T-helper 2 cell treated with Interferon-gamma antibody and Interleukin-4, amounts not matched to agents 100 ng/mL and 5 ng/mL, for 36 hours (primary cell): ENCODE data around the gene F13A1. TPM values are rescaled to one million over a fixed set of nuclear protein-coding genes. Genes with fewer than 3 reads are reported as not detected.
"Not testable (repeated sequence)": the region's sequence is repeated elsewhere in the genome, so short reads cannot be mapped to it uniquely, and the experiment has no call there.

Experiments
- intact Hi-C: fragments of 100-400 bp; cut with micrococcal nuclease; formaldehyde crosslinking; loops from one replicate; pipeline ENCODE4 v1.15.1; 2023
- total RNA-seq: library from RNA; stranded (reverse); gene quantifications from 2 replicates; pipeline ENCODE4 v1.2.3, GENCODE V29; 2022

F13A1 gene
- total RNA-seq, 1 donor from 2014 or later = not detected

DNA sequence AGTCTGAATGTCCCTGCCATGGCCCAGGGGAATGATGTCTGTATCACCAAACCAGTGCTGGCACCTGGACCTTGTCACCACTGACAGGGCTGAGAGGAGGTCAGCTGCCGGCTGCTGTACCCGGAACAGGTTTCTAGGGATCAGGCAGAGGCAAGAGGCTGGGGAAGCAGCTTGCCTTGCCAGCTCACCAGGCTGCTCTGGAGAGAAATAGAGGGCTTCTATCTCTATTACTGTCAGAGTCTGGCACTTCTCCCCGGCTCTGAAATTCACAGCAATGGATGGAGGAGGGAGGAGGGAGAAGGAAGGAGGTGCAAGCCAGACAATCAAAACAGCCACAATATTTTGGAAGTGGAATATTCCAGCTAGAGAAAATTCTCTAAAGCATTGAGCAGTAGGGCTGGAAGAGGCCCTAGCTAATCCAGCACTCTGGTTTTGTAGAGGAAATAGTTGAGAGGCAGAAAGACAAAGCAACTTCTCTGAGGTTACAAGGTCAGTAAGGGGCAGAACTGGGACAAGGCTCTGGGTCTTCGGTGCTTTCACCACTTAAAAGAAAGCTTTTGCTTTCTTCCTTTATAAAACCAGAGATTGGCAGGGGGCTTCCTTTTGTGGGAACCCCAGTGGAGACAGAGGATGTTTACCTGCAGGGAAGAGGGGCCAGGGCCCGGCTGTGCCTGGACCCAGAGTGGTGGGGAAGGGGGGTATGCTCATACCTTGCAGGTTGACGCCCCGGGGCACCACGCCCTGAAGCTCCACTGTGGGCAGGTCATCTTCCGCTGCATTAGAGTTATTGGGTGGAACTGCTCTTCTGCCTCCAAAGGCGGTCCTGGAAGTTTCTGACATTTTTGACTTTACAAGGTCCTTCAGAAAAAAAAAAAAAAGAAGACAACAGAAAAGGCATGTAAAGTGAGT, 2.4 kb downstream of the F13A1 start:
- intact Hi-C loops = no loop called here

DNA sequence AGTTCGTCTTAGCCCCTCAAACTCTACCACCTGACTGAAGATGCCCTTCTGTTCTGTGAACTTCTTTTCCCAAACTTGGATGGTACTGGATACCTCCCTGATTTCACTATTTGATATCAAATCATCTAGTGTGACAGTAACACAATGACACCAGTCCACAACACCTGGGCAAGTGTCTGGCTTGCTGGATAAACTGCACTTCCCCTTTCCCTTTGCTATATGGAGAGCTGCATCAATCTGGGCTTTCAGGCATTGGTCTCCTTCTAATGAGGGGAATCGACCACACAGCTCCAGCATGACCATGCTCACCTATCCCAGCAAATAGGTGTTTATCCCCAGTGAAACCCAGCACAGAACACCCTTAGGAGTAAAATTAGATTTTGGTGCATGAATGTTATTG, 3.1 kb downstream of the F13A1 start:
- intact Hi-C loops = no loop called here

DNA sequence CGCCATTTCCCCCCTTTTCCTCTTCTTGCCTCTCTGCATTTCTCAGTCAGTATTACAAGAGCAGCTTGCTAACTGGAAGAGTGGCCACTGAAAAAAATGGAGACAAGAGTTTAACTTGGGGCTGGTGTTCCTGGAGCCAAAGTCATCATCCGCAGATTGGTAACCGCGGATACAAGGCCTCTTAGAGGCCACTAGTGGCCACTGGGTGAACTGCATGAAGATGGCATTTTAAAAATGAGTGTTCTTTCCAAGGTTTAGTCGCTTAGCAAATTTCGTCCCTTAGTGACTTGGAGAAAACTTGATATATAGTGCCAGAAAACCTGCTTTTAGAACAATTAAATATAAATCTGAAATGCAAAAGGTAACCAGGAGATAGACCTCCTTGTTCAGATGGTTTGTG, 4.8 kb downstream of the F13A1 start:
- intact Hi-C loops = no loop called here

DNA sequence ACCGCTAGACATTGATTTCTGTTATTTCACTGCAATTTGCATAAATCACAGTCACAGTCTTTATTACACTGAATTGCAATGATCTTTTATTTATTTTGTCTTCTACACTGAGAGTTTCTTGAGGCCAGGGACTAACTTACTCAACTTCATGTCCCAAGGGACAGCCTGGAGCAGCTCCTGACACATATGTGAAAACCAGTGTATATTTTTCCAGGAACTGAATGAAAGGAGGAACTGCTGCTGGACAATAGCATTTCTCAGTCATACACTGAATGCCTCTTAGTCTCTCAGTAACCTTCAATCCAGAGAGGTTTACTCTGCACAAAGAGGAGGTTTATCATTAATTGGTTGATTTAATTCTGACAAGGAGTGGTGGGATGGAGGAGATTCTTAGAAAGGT, 5.9 kb downstream of the F13A1 start:
- intact Hi-C loops = no loop called here

DNA sequence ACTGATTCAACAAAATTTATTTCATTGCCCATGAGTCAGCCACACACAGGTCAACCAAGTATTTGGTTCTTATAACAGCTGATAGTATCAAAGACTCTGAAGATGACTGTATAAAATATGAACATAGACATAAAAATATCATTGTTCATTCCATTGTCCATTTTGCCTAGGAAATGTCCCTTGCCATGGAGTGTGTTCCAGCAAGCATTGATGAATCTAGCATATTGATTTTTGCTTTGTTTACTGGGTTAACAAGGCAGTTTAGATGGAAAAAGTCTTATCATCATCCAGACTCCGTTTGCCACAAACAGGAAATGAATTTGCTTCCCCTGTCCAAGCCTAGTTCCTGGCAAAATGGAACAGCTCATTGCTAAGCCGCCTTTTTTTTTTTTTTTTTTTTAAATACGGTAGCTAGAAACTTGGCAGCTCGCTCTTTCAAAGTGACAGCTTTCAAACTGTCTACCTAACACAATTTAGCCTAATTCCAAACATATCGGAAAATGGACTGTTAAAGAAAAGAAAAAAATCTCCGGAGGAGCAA, 7.5 kb downstream of the F13A1 start:
- intact Hi-C loops = no loop called here

DNA sequence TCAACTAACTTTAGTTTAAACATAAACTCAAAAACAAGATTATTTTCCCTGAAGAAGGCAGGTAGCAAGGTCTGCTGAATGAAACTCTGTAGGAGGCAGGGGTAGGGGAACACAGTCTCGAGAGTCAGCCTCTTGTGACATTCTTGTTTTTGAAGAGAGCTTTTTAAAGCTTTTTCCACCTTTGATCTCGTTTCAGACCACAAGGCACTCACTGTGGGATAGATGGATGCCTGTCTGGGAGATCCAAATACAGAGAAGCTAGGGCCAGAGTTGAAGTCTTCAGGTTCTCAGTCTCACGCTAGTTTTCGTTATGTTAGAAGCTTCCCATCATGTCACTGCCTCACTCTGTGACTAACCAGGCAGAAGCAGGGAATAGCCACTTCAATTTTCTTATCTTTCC, 14.9 kb downstream of the F13A1 start:
- intact Hi-C loops = no loop called here

DNA sequence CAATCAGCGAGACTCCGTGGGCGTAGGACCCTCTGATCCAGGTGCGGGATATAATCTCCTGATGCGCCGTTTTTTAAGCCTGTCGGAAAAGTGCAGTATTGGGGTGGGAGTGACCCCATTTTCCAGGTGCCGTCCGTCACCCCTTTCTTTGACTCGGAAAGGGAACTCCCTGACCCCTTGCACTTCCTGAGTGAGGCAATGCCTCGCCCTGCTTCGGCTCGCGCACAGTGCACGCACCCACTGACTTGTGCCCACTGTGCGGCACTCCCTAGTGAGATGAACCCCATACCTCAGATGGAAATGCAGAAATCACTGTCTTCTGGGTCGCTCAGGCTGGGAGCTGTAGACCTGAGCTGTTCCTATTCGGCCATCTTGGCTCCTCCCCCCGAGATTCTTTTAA, 20.1 kb downstream of the F13A1 start:
- intact Hi-C loops = not testable (repeated sequence)

DNA sequence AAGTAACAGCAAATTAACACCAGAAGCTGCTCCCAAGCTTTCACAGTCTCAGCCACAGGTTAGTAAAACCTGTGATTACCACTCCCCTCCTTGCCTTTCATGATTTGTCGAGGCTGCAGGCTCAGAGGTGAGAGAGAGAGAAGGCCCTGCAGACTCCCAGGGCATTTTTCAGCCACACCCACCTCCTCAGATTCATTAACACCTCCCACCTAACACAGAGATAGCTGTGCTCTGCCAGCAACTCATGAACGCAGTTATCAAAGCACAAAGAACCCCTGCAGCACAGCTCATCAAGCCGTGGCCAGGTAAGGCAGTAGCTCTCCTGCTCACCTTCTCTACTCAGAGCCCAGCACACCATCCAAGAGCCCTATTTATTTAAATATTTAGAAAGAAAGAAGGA, 27.1 kb downstream of the F13A1 start:
- intact Hi-C loops = no loop called here

DNA sequence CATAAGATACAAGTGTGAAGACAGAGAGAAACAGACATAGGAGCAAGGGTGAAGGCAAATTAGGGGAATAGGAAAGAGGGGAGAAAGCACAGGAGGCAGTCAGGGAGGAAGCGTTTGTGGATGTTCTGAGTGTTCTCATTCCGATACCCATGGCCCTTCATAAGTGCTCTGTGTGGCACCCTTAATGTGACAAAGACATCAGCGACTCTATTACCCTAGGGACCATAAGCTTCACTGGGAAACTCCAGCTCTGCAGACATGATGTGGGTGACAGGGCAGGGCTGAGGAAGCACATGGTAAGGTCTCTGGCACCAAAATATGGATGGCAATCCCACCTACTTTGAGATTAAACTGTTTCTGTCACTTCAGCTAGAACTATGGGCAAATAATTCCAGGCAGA, 33.0 kb downstream of the F13A1 start:
- intact Hi-C loops = no loop called here

DNA sequence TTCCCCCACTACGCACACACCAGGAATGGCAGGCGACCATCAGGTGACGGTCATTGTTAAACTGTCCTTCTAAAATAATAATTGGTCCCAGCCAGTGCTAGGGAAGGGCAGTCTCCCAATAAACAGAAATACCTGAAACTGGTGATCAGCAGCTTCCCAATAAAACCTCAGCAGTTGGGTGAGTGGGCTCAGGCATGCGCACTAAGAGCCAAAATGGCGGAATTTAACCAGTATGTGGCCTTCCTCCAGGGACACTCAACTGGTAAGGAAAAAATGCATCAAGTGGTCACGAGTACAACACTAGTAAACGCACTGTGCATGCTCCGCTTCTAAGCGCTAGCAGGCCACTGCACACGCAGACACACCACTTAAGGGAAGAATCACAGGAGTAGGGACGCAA, 34.8 kb downstream of the F13A1 start:
- intact Hi-C loops = no loop called here

DNA sequence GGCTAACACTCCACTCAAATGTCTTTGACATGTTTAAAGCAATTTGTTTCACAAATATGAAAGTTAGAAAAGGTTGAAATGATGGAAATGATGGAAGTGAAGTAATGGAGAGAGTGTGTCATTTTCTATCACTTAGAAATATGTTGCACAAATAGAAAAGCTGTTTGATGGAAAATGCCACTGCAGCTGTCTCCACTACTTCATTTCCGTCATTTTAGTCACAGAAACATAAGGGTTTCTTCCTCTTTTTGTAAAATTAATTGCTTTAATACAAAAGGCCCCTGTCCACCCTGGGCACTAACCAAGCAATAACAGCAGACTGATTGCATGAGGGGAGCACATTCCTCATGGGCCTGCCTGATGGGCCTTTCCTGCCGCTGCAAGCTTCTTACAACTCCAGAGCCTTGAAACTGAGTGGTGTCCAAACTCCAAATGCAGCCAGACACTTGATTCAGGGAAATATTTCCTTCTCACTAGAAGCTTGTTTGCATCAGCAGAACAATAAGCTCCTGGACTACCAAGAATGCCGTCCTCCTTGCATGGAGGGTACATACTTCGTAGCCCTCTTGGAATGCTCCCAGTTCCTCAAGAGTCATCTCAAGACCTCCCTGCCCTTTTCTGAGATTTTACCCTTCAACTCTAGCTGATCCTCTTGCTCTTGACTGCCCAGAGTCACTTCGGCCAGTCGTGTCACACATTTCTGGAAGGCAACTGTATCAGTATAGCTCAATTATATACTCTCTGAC, 36.1 kb downstream of the F13A1 start:
- intact Hi-C loops = no loop called here

DNA sequence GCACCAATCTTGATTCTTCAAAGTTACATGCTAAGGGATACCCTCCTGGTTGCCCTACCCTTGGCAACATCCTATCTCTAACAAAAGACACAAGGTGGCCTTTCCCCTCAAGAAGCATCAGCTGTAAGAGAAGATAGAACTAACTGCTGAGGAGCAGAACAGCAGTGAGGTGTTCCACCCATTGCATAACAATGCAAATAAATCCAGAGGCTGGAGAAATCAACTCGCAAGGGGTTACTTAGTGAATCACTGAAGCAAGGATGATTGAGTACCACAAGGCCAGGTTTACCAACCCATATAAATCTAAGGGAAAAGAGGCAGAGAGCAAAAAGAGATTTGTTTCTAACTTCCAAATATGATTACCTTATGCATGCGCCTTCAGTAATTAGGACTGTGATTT, 36.7 kb downstream of the F13A1 start:
- intact Hi-C loops = no loop called here

DNA sequence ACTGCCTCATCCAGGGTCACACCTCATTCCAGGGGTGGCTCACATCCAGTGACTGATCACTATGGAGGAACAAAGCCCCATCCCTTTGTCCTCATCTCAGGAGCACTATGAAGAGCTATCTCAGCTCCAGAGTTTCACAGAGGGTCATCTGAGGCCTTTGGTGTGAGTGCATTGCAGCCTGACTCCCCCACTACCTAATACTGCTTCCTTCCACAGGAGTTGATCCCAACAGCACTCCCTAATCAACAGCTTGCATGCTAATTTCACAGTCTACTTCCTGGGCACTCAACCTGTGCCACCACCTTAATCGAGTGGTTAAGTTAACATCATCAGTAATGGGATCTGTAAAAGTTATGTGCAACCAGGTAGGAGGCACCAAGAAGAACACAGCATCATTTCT, 37.7 kb downstream of the F13A1 start:
- intact Hi-C loops = no loop called here

DNA sequence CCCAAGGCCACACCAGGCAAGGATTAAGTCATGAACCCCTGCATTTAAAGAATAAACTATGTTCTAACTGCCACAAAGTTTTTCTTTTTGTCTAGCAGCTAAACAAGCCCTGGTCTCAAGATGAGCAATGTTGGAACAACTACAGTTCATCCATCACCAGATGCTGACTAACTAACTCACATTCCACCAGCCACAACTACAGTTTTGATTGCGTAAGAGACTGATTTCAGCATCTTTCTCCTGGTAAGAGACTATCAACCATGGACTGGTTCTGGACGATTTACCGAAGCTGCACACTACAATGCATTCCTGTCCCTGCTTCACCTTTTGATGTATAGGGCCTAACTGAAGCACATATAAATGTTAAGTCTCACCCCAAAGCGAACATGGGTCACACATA, 43.0 kb downstream of the F13A1 start:
- intact Hi-C loops = no loop called here

DNA sequence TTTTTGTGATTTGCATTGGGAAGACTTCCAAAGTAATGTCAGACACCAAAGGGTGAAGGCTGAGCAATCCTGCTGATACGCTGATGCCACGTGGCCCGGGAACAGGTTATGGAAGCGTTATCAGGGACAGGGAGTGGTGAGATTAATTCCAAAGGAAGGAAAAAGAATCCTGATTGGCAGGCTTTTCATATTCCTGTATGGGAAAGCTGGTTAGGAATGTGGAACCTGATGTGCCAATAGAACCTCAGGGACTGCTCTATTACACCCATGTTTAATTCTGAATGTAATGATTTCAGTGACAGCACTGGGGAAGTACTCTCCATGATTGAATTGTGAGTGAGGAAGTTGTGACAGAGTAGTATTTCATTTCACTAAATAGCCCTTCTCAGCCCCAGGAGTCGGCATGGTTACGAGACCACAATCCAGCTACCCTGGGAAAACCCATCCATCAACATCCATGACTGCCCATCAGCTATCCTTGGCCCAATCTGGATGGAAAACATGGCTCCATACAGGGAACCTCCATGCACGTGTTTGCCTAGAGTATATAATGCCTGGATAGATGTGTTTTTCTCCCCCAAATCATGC, 49.4 kb downstream of the F13A1 start:
- intact Hi-C loops = no loop called here

DNA sequence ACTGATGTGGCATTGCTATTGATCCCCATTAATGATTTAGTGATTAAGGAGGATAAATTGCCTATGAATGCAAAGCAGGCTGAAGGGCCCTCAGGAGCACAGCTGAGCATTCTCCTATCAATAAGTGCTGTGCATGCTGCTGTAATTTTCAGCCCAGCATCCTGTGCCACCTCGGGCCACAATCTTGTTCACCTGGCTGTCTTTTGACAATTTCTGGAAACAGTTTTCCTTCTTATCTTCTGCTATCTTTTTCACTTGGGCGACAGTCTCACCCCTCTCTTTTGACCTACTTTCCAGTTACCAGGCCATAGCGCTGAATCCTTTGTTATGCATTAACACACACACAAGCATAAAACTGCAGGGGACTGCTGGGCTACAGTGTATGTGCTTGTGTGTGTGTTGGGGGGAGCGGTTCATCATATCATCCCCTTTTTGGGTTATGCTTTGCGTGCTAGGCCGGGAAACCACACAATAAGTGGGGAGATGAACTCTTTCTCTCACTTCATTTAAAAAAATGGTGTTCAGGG, 60.2 kb downstream of the F13A1 start:
- intact Hi-C loops = no loop called here

DNA sequence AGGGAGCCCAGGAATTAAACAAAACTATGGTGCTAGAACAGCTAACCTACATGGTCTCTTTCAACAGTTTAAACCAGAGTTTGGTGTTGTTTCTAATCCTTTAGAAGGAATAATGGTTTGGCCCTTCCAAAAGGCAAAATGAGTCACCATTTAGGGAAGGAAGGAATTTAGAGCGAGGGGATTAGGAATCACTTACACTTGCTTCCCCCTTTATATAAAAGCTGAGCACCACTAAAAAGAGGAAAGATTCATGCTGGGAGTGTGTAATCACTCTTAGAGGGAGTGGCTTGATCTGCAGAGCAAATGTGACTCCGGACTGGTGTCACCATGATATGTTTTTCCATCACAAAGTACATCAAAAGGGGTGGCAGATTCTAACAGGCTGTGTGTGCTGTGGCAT, 63.6 kb downstream of the F13A1 start:
- intact Hi-C loops = no loop called here

DNA sequence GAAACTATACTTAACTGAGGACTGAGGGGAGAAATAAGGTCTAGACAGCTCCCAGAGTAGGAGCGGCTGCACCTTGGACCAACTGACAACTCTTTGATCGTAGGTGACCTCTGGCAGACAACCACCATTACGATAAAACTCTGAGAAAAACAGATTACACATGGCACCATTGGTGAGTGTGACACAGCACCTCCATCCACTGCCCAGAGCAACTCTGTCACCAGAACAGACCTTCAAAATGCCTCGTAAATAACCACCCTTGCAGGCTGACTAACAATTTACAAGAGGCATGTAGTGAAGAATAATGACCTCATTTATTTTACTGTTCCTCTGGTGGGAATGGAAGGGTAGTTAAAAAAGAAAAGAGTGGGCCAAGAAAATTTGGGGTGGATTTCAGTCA, 64.2 kb downstream of the F13A1 start:
- intact Hi-C loops = no loop called here

DNA sequence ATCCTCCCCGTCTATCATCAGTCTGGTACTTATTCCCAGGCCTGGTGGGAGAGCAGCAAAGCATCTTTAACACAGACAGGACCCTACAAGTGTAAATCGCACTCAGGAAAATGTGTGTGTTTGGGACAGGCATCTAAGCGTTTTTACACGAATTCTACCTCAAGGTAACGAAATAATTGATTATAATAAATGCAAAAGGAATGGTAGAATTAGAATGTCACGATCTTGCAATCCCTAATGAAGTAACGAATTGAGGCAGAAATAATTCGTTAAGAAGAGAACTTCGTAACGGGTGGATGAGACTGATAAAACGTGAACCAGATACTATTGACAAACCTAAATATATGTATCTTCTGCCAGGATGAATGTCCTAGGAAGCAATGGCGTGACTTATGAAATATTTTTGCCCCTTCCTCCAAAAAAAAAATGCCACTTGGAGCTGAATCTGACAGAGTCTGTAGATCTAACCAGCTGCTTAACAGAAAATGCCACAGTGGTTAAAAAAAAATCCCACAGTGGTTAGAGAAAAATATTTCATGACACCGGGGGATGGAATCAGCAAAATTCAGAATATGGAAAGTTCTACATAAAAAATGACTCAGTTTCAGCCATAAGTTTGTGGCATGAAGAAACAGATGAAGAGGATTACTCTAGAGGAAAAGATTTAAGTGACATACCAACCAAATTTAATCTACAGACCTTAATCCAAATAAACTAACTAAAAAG, 68.7 kb downstream of the F13A1 start:
- intact Hi-C loops = no loop called here

DNA sequence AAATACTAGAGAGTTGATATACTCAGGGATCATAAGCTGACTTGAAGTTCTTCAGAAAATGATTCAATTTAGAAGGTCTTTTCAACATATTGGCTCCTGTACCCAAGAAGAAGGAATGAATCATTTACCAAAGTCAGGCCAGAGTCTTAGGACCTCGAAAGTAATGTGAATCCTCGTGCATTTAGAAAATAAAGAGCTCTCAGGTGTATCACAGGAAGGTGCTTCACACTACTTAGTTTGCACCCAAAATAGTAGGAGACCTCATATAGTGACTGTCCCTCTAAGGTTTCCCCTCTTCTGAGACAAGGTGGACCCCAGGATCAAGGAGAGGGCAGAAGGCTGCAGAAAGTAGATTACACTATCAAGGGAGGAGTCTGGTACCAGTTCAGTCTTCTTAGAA, 71.8 kb downstream of the F13A1 start:
- intact Hi-C loops = no loop called here

DNA sequence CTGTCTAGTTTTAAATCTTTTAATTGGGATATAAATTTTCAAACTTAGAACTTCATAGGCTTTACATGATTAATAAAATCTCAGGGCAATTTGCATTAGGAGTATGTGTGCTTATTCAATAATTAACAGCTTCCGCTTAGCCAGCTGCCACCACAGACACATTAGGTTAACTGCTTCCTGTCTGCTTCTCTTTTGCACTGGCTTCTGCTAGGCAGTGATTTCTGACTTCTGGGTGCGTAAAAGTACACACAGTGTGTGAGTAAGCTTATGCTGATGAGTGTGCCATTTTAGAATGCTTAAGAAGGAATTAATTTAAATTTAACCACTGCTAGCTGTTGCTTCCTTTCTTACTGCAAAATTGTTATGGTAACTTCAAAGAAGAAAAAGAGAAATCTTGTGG, 73.9 kb downstream of the F13A1 start:
- intact Hi-C loops = no loop called here
